K562 (cell line): ENCODE measurements around the gene VSIG10L. TPM values are rescaled to one million over a fixed set of nuclear protein-coding genes. Genes with fewer than 3 reads are reported as not detected.

ENCODE experiments used
- ATAC-seq: fragments of 200-7000 bp; cut with Tn5 transposase; 3 replicates; pipeline ENCODE4 v1.9.1; 2020; ENCODE audit warnings: moderate library complexity
- BruUV-seq: library from RNA; stranded (reverse); fragments of 400-500 nt; replicated peaks from 2 replicates; lab custom pipeline; 2021; lab: Mats Ljungman, UMichigan
- CTCF ChIA-PET: fragments of 300-600 bp; formaldehyde crosslinking; extraction: SDS; loops from one replicate; lab custom pipeline; 2021; ENCODE audit warnings: low intra/inter-chr PET ratio; lab: Yijun Ruan, JAX
- POLR2A ChIA-PET: fragments of 300-600, 350-650 bp; sonication (Branson Sonifier 250); formaldehyde crosslinking; extraction: SDS; loops from one replicate; lab custom pipeline; 2021; ENCODE audit warnings: antibody characterized with exemption, inconsistent platforms; lab: Yijun Ruan, JAX
- DNase-seq, 4 experiments: peaks; one replicate each; pipeline versions ENCODE4 v3.0.0 to v3.0.0-alpha.2; 2011 to 2018; ENCODE audit warnings: low spot score in 3 of 4, mixed read lengths in 3 of 4; ENCODE audit errors: extremely low read depth in 1 of 4
- FAIRE-seq: peaks from 2 replicates; lab custom pipeline; 2011; peaks lifted over from hg19 to GRCh38; lab: Jason Lieb, UNC
- H2AFZ ChIP-seq: 2 replicates; pipeline ENCODE4 v1.6.0; 2011; ENCODE audit warnings: low read depth, low read length, control low read depth, inconsistent platforms
- H3K27ac ChIP-seq: fragments of 200-600 bp; 3 replicates; pipeline ENCODE4 v1.8.0; 2011; ENCODE audit warnings: low read depth, mild to moderate bottlenecking, control low read depth, inconsistent platforms, low read length, moderate library complexity, mixed read lengths; ENCODE audit errors: extremely low read depth
- H3K27me3 ChIP-seq, 2 experiments: fragments of 300-600 bp in 1 of 2; 2 replicates in 1 of 2; 3 replicates in 1 of 2; pipeline versions ENCODE4 v1.6.0 to v1.8.0; 2011; ENCODE audit warnings: inconsistent platforms in 2 of 2, low read length in 2 of 2, mild to moderate bottlenecking in 1 of 2, mixed read lengths in 1 of 2, moderate library complexity in 1 of 2; ENCODE audit not compliant: control insufficient read depth in 2 of 2, insufficient read depth in 2 of 2
- H3K36me3 ChIP-seq: fragments of 300-600 bp; 3 replicates; pipeline ENCODE4 v1.8.0; 2011; ENCODE audit warnings: mild to moderate bottlenecking, low read length, inconsistent platforms; ENCODE audit not compliant: control insufficient read depth, insufficient read depth
- H3K4me1 ChIP-seq, 2 experiments: fragments of 200-600 bp in 1 of 2; replicated peaks in 1 of 2; 2 replicates in 1 of 2; 3 replicates in 1 of 2; pipeline versions ENCODE4 v1.5.1 to v1.8.0; 2011; ENCODE audit warnings: inconsistent platforms in 2 of 2, low read length in 2 of 2, mild to moderate bottlenecking in 1 of 2, mixed read lengths in 1 of 2, moderate library complexity in 1 of 2; ENCODE audit not compliant: control insufficient read depth in 2 of 2, insufficient read depth in 2 of 2
- H3K4me2 ChIP-seq: 2 replicates; pipeline ENCODE4 v1.6.1; 2011; ENCODE audit warnings: low read length, control low read depth, inconsistent platforms, mixed read lengths; ENCODE audit not compliant: insufficient read depth
- H3K4me3 ChIP-seq: fragments of 200-600 bp; sonication (generic), shearing (Covaris generic); 2 replicates; pipeline ENCODE4 v1.5.1; 2016; ENCODE audit warnings: control low read depth, inconsistent platforms
- H3K79me2 ChIP-seq: fragments of 200-600 bp; 3 replicates; pipeline ENCODE4 v1.8.0; 2011; ENCODE audit warnings: low read length, inconsistent platforms; ENCODE audit not compliant: control insufficient read depth, insufficient read depth
- H3K9ac ChIP-seq, 2 experiments: 2 replicates each; pipeline versions ENCODE4 v1.6.0 to v1.6.1; 2011; ENCODE audit warnings: low read depth in 2 of 2, low read length in 2 of 2, control low read depth in 1 of 2, inconsistent platforms in 1 of 2, mild to moderate bottlenecking in 1 of 2, mixed read lengths in 1 of 2; ENCODE audit not compliant: insufficient read depth in 1 of 2
- H3K9me1 ChIP-seq: one replicate; pipeline ENCODE4 v1.6.0; 2011; ENCODE audit warnings: inconsistent platforms, mild to moderate bottlenecking, low read length, moderate library complexity; ENCODE audit not compliant: control insufficient read depth, insufficient read depth
- H3K9me3 ChIP-seq: replicated peaks from 2 replicates; pipeline ENCODE4 v1.5.1; 2011; ENCODE audit warnings: low read depth, low read length, inconsistent platforms; ENCODE audit not compliant: control insufficient read depth, insufficient read depth
- H4K20me1 ChIP-seq: replicated peaks from 2 replicates; pipeline ENCODE4 v1.6.1; 2011; ENCODE audit warnings: low read length, inconsistent platforms, mixed read lengths; ENCODE audit not compliant: control insufficient read depth, insufficient read depth
- BRCA1 ChIP-seq, 2 experiments: fragments of 450-650 bp in 1 of 2; sonication (generic) in 1 of 2; formaldehyde crosslinking in 1 of 2; IDR thresholded peaks; 2 replicates each; pipeline versions ENCODE4 v1.5.0 to v1.6.1; 2017 to 2020; ENCODE audit warnings: mild to moderate bottlenecking in 1 of 2, missing genetic modification reagents in 1 of 2
- CREM ChIP-seq: IDR thresholded peaks from 2 replicates; pipeline ENCODE4 v1.6.1; 2014; ENCODE audit warnings: antibody characterized with exemption, low read depth
- HMGXB4 ChIP-seq: sonication (generic); formaldehyde crosslinking; IDR thresholded peaks from 2 replicates; pipeline ENCODE4 v1.8.1; 2023; ENCODE audit warnings: mild to moderate bottlenecking, missing genetic modification reagents
- KDM5B ChIP-seq: fragments of 200-600 bp; sonication (generic); IDR thresholded peaks from 2 replicates; pipeline ENCODE4 v1.6.1; 2012; ENCODE audit warnings: low read depth, mild to moderate bottlenecking, moderate library complexity, low read length, control low read depth, inconsistent platforms; ENCODE audit not compliant: insufficient replicate concordance
- MAX ChIP-seq: sonication (generic); formaldehyde crosslinking; IDR thresholded peaks from 2 replicates; pipeline ENCODE4 v1.9.0; 2022; ENCODE audit warnings: mild to moderate bottlenecking, missing genetic modification reagents
- NFIC ChIP-seq: fragments of 450-650 bp; IDR thresholded peaks from 2 replicates; pipeline ENCODE4 v1.6.1; 2017; ENCODE audit warnings: mild to moderate bottlenecking, inconsistent platforms
- POLR2G ChIP-seq: fragments of 200-400 bp; formaldehyde crosslinking; IDR thresholded peaks from 2 replicates; pipeline ENCODE4 v1.6.1; 2017; ENCODE audit warnings: low read depth, mild to moderate bottlenecking, antibody characterized with exemption, low read length, moderate library complexity
- SAP30 ChIP-seq: fragments of 200-600 bp; sonication (generic); IDR thresholded peaks from 2 replicates; pipeline ENCODE4 v1.6.1; 2012; ENCODE audit warnings: borderline replicate concordance, low read depth, mild to moderate bottlenecking, moderate library complexity, low read length, control low read depth, inconsistent platforms; ENCODE audit not compliant: insufficient read depth, poor library complexity, severe bottlenecking
- STAT6 ChIP-seq: sonication (generic); formaldehyde crosslinking; IDR thresholded peaks from 2 replicates; pipeline ENCODE4 v1.8.1; 2023; ENCODE audit warnings: mild to moderate bottlenecking, missing genetic modification reagents
- TBP ChIP-seq: optimal IDR thresholded peaks from 2 replicates; pipeline ENCODE3; 2011; ENCODE audit warnings: low read depth, low read length, improper control_type of control experiment
- UBTF ChIP-seq, 2 experiments: IDR thresholded peaks; 2 replicates each; pipeline ENCODE4 v1.6.1; 2012; ENCODE audit warnings: improper control_type of control experiment in 2 of 2, low read depth in 2 of 2, low read length in 2 of 2, borderline replicate concordance in 1 of 2
- ZBED1 ChIP-seq: IDR thresholded peaks from 2 replicates; pipeline ENCODE4 v1.6.1; 2014
- WGBS: fragments of 100-300 bp; shearing (Covaris generic); methylation state at CpG from one replicate; pipeline ENCODE4 v1.1.6; 2016; ENCODE audit warnings: low coverage, mixed read lengths; ENCODE audit not compliant: insufficient coverage; ENCODE audit errors: missing lambda C conversion rate; 5-methylcytosine and 5-hydroxymethylcytosine counted together
- in situ Hi-C: fragments of 300-500 bp; cut with MboI; formaldehyde crosslinking; loops from 4 replicates; pipeline ENCODE4 v1.15.0; 2018; ENCODE audit warnings: inconsistent platforms, mixed read lengths
- intact Hi-C: fragments of 100-400 bp; cut with micrococcal nuclease; formaldehyde crosslinking; loops from 2 replicates; pipeline ENCODE4 v1.14.2; 2022
- polyA plus RNA-seq, 8 experiments: library from polyadenylated mRNA; depleted of rRNA in 4 of 8; stranded (reverse) in 5 of 8; unstranded in 3 of 8; fragments of >200 nt; fragmentation: Nextera tagmentation in 2 of 8; fragmentation: Illumina TruSeq in 1 of 8; extraction: Ambion mirVana in 2 of 8; extraction: Trizol in 1 of 8; gene quantifications; 2 replicates each; pipeline versions ENCODE4 v1.2.1 to v1.2.3, GENCODE V29; 2011 to 2014; ENCODE audit warnings: inconsistent platforms in 1 of 8, missing spikeins in 1 of 8
- total RNA-seq, 7 experiments: library from RNA; depleted of rRNA in 6 of 7; stranded (reverse); fragments of >200 nt in 6 of 7; fragmentation: Illumina TruSeq in 2 of 7; extraction: Trizol in 2 of 7; gene quantifications; 2 replicates each; pipeline versions ENCODE4 v1.2.1 to v1.2.3, GENCODE V29; 2011 to 2021; ENCODE audit warnings: low replicate concordance in 1 of 7

Gene VSIG10L
- total and polyA plus RNA-seq, 9 of the 15 experiments (the other 6 are each of a cell fraction or from before 2014, with no cell fraction given): 1.1 to 7.6 (median 2.2) TPM

GRCh38 chr19:51325161-51325976, 16.6 kb downstream of the VSIG10L start:
- Histone ChIP-seq H3K4me3 (no peak overlapping the region), H3K4me1 (peaks cover 4 to 34% of the 10 kb centered on the region in 2 experiments; a peak in 3 of 5 replicates), H4K20me1 (no peaks in the 10 kb centered on the region), H3K79me2 (no peaks in the 10 kb centered on the region), H3K27ac (no peak overlapping the region), H3K36me3 (no peaks in the 10 kb centered on the region), H2AFZ (no peak overlapping the region), H3K9me3 (no peaks in the 10 kb centered on the region), H3K4me2 (no peak overlapping the region), H3K9ac (no peak overlapping the region), H3K9me1 (no peaks in the 10 kb centered on the region), H3K27me3 (peaks cover 29 to 49% of the 10 kb centered on the region in 2 experiments)
- in situ Hi-C loops: no loop called here
- POLR2A ChIA-PET: no interaction called here
- intact Hi-C loops: no loop called here
- 24% methylated on average over 25 of the region's 26 CpGs for WGBS
- DNase-seq: no peak
- FAIRE-seq: no peak
- CTCF ChIA-PET: no interaction called here
- no TSS peak for BruUV-seq
- ATAC-seq: no peak
- TF ChIP-seq POLR2G (0 out of 2 replicates have a peak, but pooled peaks have one; percentile 7), BRCA1 (IDR thresholded peaks at IDR 0.05) (no peak), BRCA1 (CRISPR knock-in tag; IDR thresholded peaks at IDR 0.05) (no peak), STAT6 (no peak), TBP (no peak), UBTF (IDR thresholded peaks at IDR 0.05; ENCODE audit: borderline replicate concordance in 1 of 2, low read depth in 2 of 2, low read length in 2 of 2) (no peak), HMGXB4 (CRISPR knock-in tag) (no peak), NFIC (peak; percentile 37), KDM5B (no peak), MAX (CRISPR knock-in tag) (peak; percentile 79), SAP30 (no peak), CREM (peak; percentile 52; the same call in 1 of the 2 replicates), ZBED1 (no peak)
